Measurements from ENCODE around the gene TSPAN31.
"Not testable (repeated sequence)": the region's sequence is repeated elsewhere in the genome, so short reads cannot be mapped to it uniquely, and the experiment has no call there.

The TSPAN31 gene

GRCh38 chr12:57763881-57764661, 19.2 kb downstream of the TSPAN31 start:
- DNase-seq (ENCODE audit: extremely low spot score, insufficient read length, low read depth): no peak
- FAIRE-seq: no peak

GRCh38 chr12:57764662-57765002, 19.8 kb downstream of the TSPAN31 start:
- DNase-seq (ENCODE audit: extremely low spot score, insufficient read length, low read depth): no peak
- no peak for FAIRE-seq

GRCh38 chr12:57765003-57765697, 20.3 kb downstream of the TSPAN31 start:
- FAIRE-seq (no peak), DNase-seq (ENCODE audit: extremely low spot score, insufficient read length, low read depth) (no peak)

GRCh38 chr12:57765698-57766463, 21.0 kb downstream of the TSPAN31 start:
- no peak for FAIRE-seq
- DNase-seq (ENCODE audit: extremely low spot score, insufficient read length, low read depth): no peak

GRCh38 chr12:57766464-57767304, 21.8 kb downstream of the TSPAN31 start, which contains the start of gene CYP27B1:
CYP27B1 (minus strand) TSS chr12:57767078; CDS start chr12:57767041, 37 bp downstream.
- DNase-seq (ENCODE audit: extremely low spot score, insufficient read length, low read depth) (no peak), FAIRE-seq (no peak)

- FAIRE-seq (no peak), DNase-seq (ENCODE audit: extremely low spot score, insufficient read length, low read depth) (no peak)
Measured at GRCh38 chr12:57767305-57767698, 22.5 kb downstream of the TSPAN31 start.

GRCh38 chr12:57767876-57768275, 23.0 kb downstream of the TSPAN31 start:
- FAIRE-seq: no peak
- no peak for DNase-seq (ENCODE audit: extremely low spot score, insufficient read length, low read depth)

- DNase-seq (ENCODE audit: extremely low spot score, insufficient read length, low read depth): no peak
Measured at GRCh38 chr12:57769594-57769993, 24.8 kb downstream of the TSPAN31 start.

GRCh38 chr12:57770734-57771133, 25.9 kb downstream of the TSPAN31 start:
- no peak for FAIRE-seq
- DNase-seq (ENCODE audit: extremely low spot score, insufficient read length, low read depth): no peak

More at GRCh38 chr12:57769594-57769993, 24.8 kb downstream of the TSPAN31 start:
- no peak for FAIRE-seq

GRCh38 chr12:57771236-57771872, 26.5 kb downstream of the TSPAN31 start:
- no peak for FAIRE-seq
- DNase-seq (ENCODE audit: extremely low spot score, insufficient read length, low read depth): peak; percentile 71

GRCh38 chr12:57771873-57772428, 27.1 kb downstream of the TSPAN31 start, which contains the start of gene METTL1:
METTL1 (minus strand) TSS chr12:57772105; CDS start chr12:57772083, 22 bp downstream.
- DNase-seq (ENCODE audit: extremely low spot score, insufficient read length, low read depth): peak; percentile 88
- peak; percentile 91 for FAIRE-seq

GRCh38 chr12:57772429-57773322, 27.8 kb downstream of the TSPAN31 start, which contains the start of gene EEF1AKMT3:
EEF1AKMT3 (plus strand) TSS chr12:57772614; CDS start chr12:57772725, 111 bp downstream.
- no peak for DNase-seq (ENCODE audit: extremely low spot score, insufficient read length, low read depth)
- no peak for FAIRE-seq

- not testable (repeated sequence) for DNase-seq (ENCODE audit: extremely low spot score, insufficient read length, low read depth); FAIRE-seq
Measured at GRCh38 chr12:57774634-57775033, 29.8 kb downstream of the TSPAN31 start.

GRCh38 chr12:57775044-57775443, 30.2 kb downstream of the TSPAN31 start:
- FAIRE-seq (no peak), DNase-seq (ENCODE audit: extremely low spot score, insufficient read length, low read depth) (no peak)

GRCh38 chr12:57775563-57776246, 30.9 kb downstream of the TSPAN31 start:
- FAIRE-seq (no peak), DNase-seq (ENCODE audit: extremely low spot score, insufficient read length, low read depth) (no peak)

GRCh38 chr12:57776247-57776587, 31.4 kb downstream of the TSPAN31 start:
- FAIRE-seq: no peak
- no peak for DNase-seq (ENCODE audit: extremely low spot score, insufficient read length, low read depth)

- DNase-seq (ENCODE audit: extremely low spot score, insufficient read length, low read depth) (no peak), FAIRE-seq (no peak)
Measured at GRCh38 chr12:57777367-57777766, 32.5 kb downstream of the TSPAN31 start.
